BE2C (cell line): ENCODE results near the gene GBA3.

Source experiments
- DNase-seq: peaks from one replicate; pipeline ENCODE4 v3.0.0-alpha.2; 2020
- H3K27me3 ChIP-seq: fragments of 250-450 bp; sonication (Bioruptor Pico); 2 replicates; pipeline ENCODE4 v1.5.1; 2020; ENCODE audit warnings: mild to moderate bottlenecking
- H3K36me3 ChIP-seq: fragments of 250-450 bp; sonication (Bioruptor Pico); 2 replicates; pipeline ENCODE4 v1.5.1; 2020; ENCODE audit warnings: mild to moderate bottlenecking
- H3K4me1 ChIP-seq: fragments of 250-450 bp; sonication (Bioruptor Pico); 2 replicates; pipeline ENCODE4 v1.5.1; 2020
- H3K4me3 ChIP-seq: 2 replicates; pipeline ENCODE4 v1.5.1; 2011; ENCODE audit warnings: low read depth, low read length
- H3K9me3 ChIP-seq: fragments of 250-450 bp; sonication (Bioruptor Pico); 2 replicates; pipeline ENCODE4 v1.5.1; 2020
- TF ChIP-seq, protein P1 (sequence below): IDR thresholded peaks from 2 replicates; pipeline ENCODE4 v1.5.1; 2012; ENCODE audit warnings: mild to moderate bottlenecking, low read depth, low read length

The GBA3 gene

DNA sequence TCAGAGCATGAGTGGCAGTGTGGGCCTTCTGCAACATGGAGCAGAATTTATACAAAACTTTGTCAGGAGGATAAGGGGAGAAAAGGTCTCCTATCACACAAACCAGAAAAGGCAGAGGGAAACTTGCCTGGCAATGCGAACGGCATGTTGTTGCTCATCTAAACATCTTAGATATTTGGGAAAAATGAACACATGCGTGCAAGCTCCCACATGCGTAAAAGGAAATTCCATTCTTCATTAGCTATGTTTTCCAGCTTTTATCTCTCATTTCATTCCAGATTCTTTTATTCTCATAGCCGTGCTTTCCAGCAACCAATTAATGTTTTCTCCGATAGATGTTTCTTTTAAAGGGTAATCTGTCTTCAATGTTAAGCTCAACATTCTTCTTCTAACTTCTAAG is 31.3 kb upstream of the GBA3 start:
- Histone ChIP-seq H3K27me3 (peaks cover 7% of the 10 kb centered on the region), H3K4me1 (no peaks in the 10 kb centered on the region)
- DNase-seq: no peak

DNA sequence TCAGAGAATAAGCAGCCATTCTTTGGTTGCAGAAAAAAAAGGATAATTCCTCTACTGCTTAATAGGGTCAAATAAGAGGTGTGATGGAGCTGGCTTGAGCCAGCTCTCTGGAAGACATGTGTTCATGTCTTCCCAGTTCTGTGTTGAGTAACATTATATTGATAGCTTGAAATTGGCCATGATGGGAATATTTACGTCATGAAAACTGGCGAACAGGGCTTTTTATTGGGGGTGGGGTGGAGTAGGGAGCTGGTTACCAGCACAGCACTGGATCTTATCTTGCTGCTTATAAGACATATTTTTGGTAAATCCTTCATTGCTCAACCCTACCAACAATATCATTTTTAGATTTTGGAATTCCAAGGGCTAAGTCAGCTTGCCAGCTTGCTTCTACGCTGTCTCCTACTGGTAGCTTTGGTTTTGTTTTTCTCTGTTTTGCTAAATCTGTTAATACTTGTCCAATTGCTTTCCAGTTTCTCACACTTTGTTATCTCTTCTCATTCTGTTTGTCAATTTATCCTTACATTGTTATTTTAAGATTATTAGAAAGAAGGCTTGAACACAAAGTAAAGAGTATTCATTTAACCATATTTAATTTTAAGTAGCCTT is 25.3 kb upstream of the GBA3 start:
- TF ChIP-seq, protein P1, sequence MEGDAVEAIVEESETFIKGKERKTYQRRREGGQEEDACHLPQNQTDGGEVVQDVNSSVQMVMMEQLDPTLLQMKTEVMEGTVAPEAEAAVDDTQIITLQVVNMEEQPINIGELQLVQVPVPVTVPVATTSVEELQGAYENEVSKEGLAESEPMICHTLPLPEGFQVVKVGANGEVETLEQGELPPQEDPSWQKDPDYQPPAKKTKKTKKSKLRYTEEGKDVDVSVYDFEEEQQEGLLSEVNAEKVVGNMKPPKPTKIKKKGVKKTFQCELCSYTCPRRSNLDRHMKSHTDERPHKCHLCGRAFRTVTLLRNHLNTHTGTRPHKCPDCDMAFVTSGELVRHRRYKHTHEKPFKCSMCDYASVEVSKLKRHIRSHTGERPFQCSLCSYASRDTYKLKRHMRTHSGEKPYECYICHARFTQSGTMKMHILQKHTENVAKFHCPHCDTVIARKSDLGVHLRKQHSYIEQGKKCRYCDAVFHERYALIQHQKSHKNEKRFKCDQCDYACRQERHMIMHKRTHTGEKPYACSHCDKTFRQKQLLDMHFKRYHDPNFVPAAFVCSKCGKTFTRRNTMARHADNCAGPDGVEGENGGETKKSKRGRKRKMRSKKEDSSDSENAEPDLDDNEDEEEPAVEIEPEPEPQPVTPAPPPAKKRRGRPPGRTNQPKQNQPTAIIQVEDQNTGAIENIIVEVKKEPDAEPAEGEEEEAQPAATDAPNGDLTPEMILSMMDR: no peak
- Histone ChIP-seq H3K36me3 (no peaks in the 10 kb centered on the region), H3K4me1 (no peaks in the 10 kb centered on the region), H3K9me3 (no peaks in the 10 kb centered on the region), H3K27me3 (peaks cover 7% of the 10 kb centered on the region), H3K4me3 (no peak overlapping the region)
- no peak for DNase-seq

More for the DNA sequence above, 31.3 kb upstream of the GBA3 start:
- Histone ChIP-seq H3K4me3 (no peak overlapping the region), H3K9me3 (no peaks in the 10 kb centered on the region), H3K36me3 (no peaks in the 10 kb centered on the region)
- TF ChIP-seq, protein P1: no peak

DNA sequence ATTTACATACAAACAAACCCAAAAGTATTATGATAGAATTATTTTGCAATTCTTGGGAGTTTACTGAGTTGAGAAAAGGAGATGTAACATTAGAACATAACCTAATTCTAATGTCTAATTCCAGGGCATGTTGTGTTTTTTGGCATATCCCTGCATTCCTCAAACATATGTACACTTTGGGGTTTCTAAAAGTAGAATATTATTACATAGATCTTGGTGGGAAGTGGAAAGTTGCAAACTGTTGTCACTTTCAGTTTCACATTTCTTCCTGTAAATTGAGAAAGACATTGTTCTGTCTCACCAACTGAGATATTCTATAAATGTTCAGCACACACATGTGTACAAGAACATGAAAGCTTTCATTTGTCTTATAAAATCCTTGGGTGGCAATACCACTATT is 24.4 kb upstream of the GBA3 start:
- H3K4me1 ChIP-seq: no peaks in the 10 kb centered on the region
- no peaks in the 10 kb centered on the region for H3K36me3 ChIP-seq
- H3K9me3 ChIP-seq: no peaks in the 10 kb centered on the region
- DNase-seq: no peak
- H3K27me3 ChIP-seq: peaks cover 7% of the 10 kb centered on the region
- H3K4me3 ChIP-seq: no peak overlapping the region
- TF ChIP-seq, protein P1: no peak

DNA sequence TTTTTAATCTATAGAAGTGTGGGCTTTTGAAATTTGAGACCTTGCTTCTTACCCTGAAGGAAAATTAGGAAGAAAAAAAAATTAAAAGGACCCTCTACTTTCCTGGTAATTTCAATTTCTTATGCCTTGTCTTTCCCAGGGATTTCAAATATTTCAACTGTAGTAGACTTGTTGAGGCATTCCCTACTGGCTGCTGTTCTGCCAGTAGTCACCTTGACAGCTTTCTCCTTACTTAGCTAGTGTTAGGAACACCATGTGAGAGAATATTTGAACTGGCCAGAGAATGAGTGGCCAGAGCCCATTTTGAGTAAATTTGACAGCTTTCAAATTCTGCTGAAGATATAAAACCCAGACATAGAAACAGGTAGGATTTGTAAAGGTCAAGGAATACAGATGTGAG is 24.0 kb upstream of the GBA3 start:
- TF ChIP-seq, protein P1: no peak
- no peak overlapping the region for H3K4me3 ChIP-seq
- no peaks in the 10 kb centered on the region for H3K36me3 ChIP-seq
- H3K27me3 ChIP-seq: peaks cover 7% of the 10 kb centered on the region
- no peaks in the 10 kb centered on the region for H3K9me3 ChIP-seq
- no peaks in the 10 kb centered on the region for H3K4me1 ChIP-seq
- no peak for DNase-seq

DNA sequence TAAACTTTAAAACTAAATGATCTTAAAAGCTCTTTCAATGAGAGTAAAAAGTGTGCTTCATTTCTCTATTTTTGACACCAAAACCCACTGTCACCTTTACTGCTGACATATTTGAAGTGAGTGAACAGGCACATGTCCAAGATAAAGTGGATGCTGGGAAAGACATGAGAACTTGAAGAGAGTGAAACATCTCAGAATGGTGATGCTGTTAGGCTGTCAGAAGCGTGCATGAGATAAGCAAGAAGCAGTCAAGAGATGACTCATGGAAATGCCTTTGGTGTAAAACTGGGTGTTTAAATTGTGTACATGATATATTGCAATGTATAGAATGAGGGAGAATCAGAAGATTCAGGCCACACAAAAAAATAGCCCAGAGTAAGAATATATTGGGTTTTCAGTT is 21.8 kb upstream of the GBA3 start:
- H3K4me1 ChIP-seq: no peaks in the 10 kb centered on the region
- H3K27me3 ChIP-seq: no peaks in the 10 kb centered on the region
- DNase-seq: no peak
- TF ChIP-seq, protein P1: no peak
- H3K36me3 ChIP-seq: no peaks in the 10 kb centered on the region
- no peak overlapping the region for H3K4me3 ChIP-seq
- no peaks in the 10 kb centered on the region for H3K9me3 ChIP-seq

DNA sequence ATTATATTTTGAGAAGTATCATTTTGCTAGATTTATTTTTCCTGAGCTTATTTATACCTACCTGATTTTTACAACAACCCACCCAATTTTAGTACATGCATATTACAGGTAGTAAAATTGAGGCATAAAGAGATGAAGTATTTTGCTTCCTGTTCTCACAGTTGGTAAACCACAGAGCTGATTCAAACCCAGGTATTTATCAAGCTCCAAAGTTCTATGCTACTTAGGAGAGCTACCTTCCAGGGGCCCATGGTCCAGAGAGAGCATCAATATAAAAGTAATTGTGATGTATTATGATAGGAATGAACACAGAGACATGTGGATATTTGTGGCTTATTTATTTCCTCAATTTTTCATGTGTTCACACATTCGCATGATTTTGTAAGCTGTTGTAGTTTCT is 20.2 kb upstream of the GBA3 start:
- TF ChIP-seq, protein P1: no peak
- Histone ChIP-seq H3K4me3 (no peak overlapping the region), H3K9me3 (no peaks in the 10 kb centered on the region), H3K27me3 (no peaks in the 10 kb centered on the region; the same call in 1 of the 2 replicates), H3K36me3 (no peaks in the 10 kb centered on the region), H3K4me1 (no peaks in the 10 kb centered on the region)
- DNase-seq: no peak
